ENCODE data around the gene ATAD3C. TPM values are rescaled to one million over a fixed set of nuclear protein-coding genes. Genes with fewer than 3 reads are reported as not detected.

ATAD3C gene
- total RNA-seq, 3 donors from 2014 or later: 1.9 to 8.5 (median 4.3) TPM

- DNase-seq (ENCODE audit: low spot score in 2 of 2): peak; percentile 72 to 76
- Histone ChIP-seq H3K36me3 (no peaks in the 10 kb centered on the region), H3K4me3 (peak overlapping the region; percentile 0 to 86 (median 13)), H3K27me3 (no peaks in the 10 kb centered on the region), H3K4me1 (peaks cover 39 to 57% of the 10 kb centered on the region in 2 donors), H3K9me3 (no peaks in the 10 kb centered on the region), H3K27ac (peak overlapping the region; percentile 95 to 99)
- intact Hi-C loops (cut with DNase I; ENCODE audit: low total_unique reads): loop anchor here (2.0 kb wide), 1 partner anchor 430 kb away; the partner anchor contains the start of gene HES4
- TF ChIP-seq POLR2A (IDR thresholded peaks at IDR 0.05): no peak
- peak; percentile 41 to 56 (median 56) for TF ChIP-seq POLR2AphosphoS5 (IDR thresholded peaks at IDR 0.05)
- peak; percentile 16 to 48 (median 41) for TF ChIP-seq CTCF (IDR thresholded peaks at IDR 0.05)
Measured at GRCh38 chr1:1430114-1430982, 19.1 kb upstream of the ATAD3C start.

GRCh38 chr1:1430992-1431844, 18.3 kb upstream of the ATAD3C start:
- no peak for DNase-seq (ENCODE audit: low spot score in 2 of 2)
- no peaks in the 10 kb centered on the region for H3K27me3 ChIP-seq
- no peaks in the 10 kb centered on the region for H3K9me3 ChIP-seq
- H3K4me1 ChIP-seq: peaks cover 43 to 59% of the 10 kb centered on the region in 2 donors
- peak overlapping the region; percentile 95 to 99 for H3K27ac ChIP-seq
- peak overlapping the region in 2 of 3 donors; percentile 13 to 86 for H3K4me3 ChIP-seq
- TF ChIP-seq POLR2AphosphoS5 (IDR thresholded peaks at IDR 0.05) (no peak), CTCF (IDR thresholded peaks at IDR 0.05) (no peak), POLR2A (IDR thresholded peaks at IDR 0.05) (no peak)
- intact Hi-C loops (cut with DNase I; ENCODE audit: low total_unique reads): loop anchor here (2.0 kb wide), 1 partner anchor 430 kb away; the partner anchor contains the start of gene HES4
- no peaks in the 10 kb centered on the region for H3K36me3 ChIP-seq

GRCh38 chr1:1431845-1432273, 17.6 kb upstream of the ATAD3C start:
- H3K4me1 ChIP-seq: peaks cover 43 to 65% of the 10 kb centered on the region in 2 donors
- no peak for DNase-seq (ENCODE audit: low spot score in 2 of 2)
- no peaks in the 10 kb centered on the region for H3K36me3 ChIP-seq
- H3K27me3 ChIP-seq: no peaks in the 10 kb centered on the region
- no peaks in the 10 kb centered on the region for H3K9me3 ChIP-seq
- TF ChIP-seq POLR2A (IDR thresholded peaks at IDR 0.05) (no peak), CTCF (IDR thresholded peaks at IDR 0.05) (no peak), POLR2AphosphoS5 (IDR thresholded peaks at IDR 0.05) (no peak)
- H3K4me3 ChIP-seq: peak overlapping the region in 1 of 3 donors; percentile 86
- peak overlapping the region; percentile 95 to 99 for H3K27ac ChIP-seq
- intact Hi-C loops (cut with DNase I; ENCODE audit: low total_unique reads): loop anchor here (2.0 kb wide), 1 partner anchor 431 kb away; the partner anchor contains the start of gene HES4

- peak overlapping the region; percentile 95 to 99 for H3K27ac ChIP-seq
- no peaks in the 10 kb centered on the region for H3K27me3 ChIP-seq
- H3K4me1 ChIP-seq: peaks cover 43 to 65% of the 10 kb centered on the region in 2 donors
- no peak for DNase-seq (ENCODE audit: low spot score in 2 of 2)
- H3K4me3 ChIP-seq: peak overlapping the region in 2 of 3 donors; percentile 63 to 86
- intact Hi-C loops (cut with DNase I; ENCODE audit: low total_unique reads): no loop called here
- H3K36me3 ChIP-seq: no peaks in the 10 kb centered on the region
- H3K9me3 ChIP-seq: no peaks in the 10 kb centered on the region
- no peak for TF ChIP-seq POLR2A (IDR thresholded peaks at IDR 0.05)
Measured at GRCh38 chr1:1432274-1432950, 17.1 kb upstream of the ATAD3C start.
